Keratinocyte (primary cell): Measurements from ENCODE around the gene HCRTR2.

Experiments used
- EZH2 ChIP-seq: IDR thresholded peaks from one replicate; pipeline ENCODE4 v1.6.1; 2012; ENCODE audit warnings: inconsistent platforms, mild to moderate bottlenecking, low read length, moderate library complexity
- TF ChIP-seq, protein P1 (sequence below), 3 experiments: IDR thresholded peaks in 1 of 3; conservative IDR thresholded peaks in 1 of 3; optimal IDR thresholded peaks in 1 of 3; 2 replicates in 2 of 3; 3 replicates in 1 of 3; pipeline versions ENCODE3 to v1.5.1; 2011; ENCODE audit warnings: low read length in 3 of 3, mild to moderate bottlenecking in 3 of 3, moderate library complexity in 2 of 3, control low read depth in 1 of 3, inconsistent platforms in 1 of 3; ENCODE audit not compliant: insufficient read depth in 2 of 3; ENCODE audit errors: extremely low read depth in 1 of 3

DNA sequence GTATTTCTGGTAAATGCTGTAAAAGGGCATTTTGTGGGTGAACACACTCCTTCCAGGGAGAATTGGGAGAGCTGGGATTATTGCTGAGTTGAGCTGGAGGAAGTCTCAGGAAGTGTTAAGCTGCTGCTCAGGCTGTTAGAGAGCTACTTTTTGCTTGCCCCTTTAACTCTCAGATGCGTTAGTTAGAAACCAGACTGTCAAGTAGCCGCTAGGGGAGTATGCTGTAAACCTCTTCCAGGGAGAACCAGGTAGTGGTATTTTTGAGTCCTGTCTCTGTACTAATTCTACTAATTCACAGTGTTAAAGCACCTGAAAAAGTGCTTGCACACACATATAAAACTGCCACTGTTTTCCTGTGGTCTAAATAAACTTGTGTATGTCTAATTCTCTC lies 146.4 kb downstream of the HCRTR2 start:
- TF ChIP-seq, protein P1, sequence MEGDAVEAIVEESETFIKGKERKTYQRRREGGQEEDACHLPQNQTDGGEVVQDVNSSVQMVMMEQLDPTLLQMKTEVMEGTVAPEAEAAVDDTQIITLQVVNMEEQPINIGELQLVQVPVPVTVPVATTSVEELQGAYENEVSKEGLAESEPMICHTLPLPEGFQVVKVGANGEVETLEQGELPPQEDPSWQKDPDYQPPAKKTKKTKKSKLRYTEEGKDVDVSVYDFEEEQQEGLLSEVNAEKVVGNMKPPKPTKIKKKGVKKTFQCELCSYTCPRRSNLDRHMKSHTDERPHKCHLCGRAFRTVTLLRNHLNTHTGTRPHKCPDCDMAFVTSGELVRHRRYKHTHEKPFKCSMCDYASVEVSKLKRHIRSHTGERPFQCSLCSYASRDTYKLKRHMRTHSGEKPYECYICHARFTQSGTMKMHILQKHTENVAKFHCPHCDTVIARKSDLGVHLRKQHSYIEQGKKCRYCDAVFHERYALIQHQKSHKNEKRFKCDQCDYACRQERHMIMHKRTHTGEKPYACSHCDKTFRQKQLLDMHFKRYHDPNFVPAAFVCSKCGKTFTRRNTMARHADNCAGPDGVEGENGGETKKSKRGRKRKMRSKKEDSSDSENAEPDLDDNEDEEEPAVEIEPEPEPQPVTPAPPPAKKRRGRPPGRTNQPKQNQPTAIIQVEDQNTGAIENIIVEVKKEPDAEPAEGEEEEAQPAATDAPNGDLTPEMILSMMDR (optimal IDR thresholded peaks at IDR 0.05 in 1 of 3, IDR thresholded peaks at IDR 0.05 in 1 of 3, conservative IDR thresholded peaks at IDR 0.05 in 1 of 3; ENCODE audit: extremely low read depth in 1 of 3, insufficient read depth in 2 of 3, low read length in 3 of 3) = no peak
- TF ChIP-seq EZH2 = no peak
